PFSK-1 (cell line): ENCODE data around the gene ANKRD2.

Experiments used
- POLR2AphosphoS5 ChIP-seq: IDR thresholded peaks from 2 replicates; pipeline ENCODE4 v1.6.1; 2012; ENCODE audit warnings: low read depth, mild to moderate bottlenecking, control low read depth, low read length, moderate library complexity
- REST ChIP-seq, 2 experiments: IDR thresholded peaks; 2 replicates each; pipeline versions ENCODE4 v1.6.1 to v1.8.0; 2011 to 2012; ENCODE audit warnings: low read depth in 2 of 2, low read length in 2 of 2, control low read depth in 1 of 2, inconsistent platforms in 1 of 2, mild to moderate bottlenecking in 1 of 2, moderate library complexity in 1 of 2; ENCODE audit not compliant: insufficient read depth in 1 of 2
- SIN3A ChIP-seq: IDR thresholded peaks from 2 replicates; pipeline ENCODE4 v1.6.1; 2012; ENCODE audit warnings: mild to moderate bottlenecking, low read length, moderate library complexity, borderline replicate concordance; ENCODE audit not compliant: insufficient read depth
- TAF1 ChIP-seq: IDR thresholded peaks from 2 replicates; pipeline ENCODE4 v1.6.1; 2012; ENCODE audit warnings: low read length, control low read depth, borderline replicate concordance; ENCODE audit not compliant: insufficient read depth

- TF ChIP-seq REST (IDR thresholded peaks at IDR 0.05; ENCODE audit: insufficient read depth in 1 of 2, low read depth in 2 of 2, low read length in 2 of 2) (no peak), SIN3A (no peak), TAF1 (no peak), POLR2AphosphoS5 (no peak)
Observed at GRCh38 chr10:97547962-97548361, 24.6 kb upstream of the ANKRD2 start.
